ENCODE results near the gene SCARF1. TPM values are rescaled to one million over a fixed set of nuclear protein-coding genes. Genes with fewer than 3 reads are reported as not detected.
"Not testable (repeated sequence)": the region's sequence is repeated elsewhere in the genome, so short reads cannot be mapped to it uniquely, and the experiment has no call there.

The SCARF1 gene
- total and polyA plus RNA-seq, 7 donors = 2.0 to 8.9 (median 5.2) TPM

DNA sequence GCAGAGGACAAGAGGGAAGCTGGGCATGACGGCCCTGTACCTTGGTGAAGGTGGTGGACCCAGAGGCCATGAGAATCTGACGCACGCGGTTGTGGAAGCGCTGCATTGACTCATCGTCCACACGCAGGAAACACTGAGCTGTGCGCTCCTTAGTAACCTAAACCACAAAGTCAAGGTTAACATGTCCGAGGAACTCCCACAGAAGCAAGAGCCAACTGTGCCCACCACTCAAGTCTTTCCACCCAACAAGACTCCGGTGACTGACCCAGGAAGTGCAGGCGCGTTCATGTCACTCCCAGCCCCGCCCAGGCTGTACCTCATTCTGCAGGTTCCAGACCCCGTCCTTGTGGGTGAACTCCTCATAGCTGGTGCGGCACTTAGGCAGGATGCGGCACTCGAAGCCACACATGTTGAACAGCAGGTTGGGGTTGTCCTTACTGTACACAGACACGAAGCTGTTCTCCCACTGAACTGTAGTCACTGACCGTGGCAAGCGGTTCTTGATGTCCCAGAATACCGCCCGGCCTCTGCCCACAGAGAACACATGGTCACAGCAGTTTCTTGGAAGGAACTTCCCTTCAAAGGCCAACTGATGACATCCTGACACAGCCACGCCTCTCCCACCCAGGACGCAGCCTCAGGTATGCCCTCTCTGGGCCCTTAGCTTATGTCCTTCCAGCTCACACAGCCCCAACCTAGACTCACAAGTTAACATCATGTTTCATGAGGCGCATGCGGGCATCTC lies 27.7 kb upstream of the SCARF1 start:
- H3K4me1 ChIP-seq = peaks cover 10% of the 10 kb centered on the region
- no peaks in the 10 kb centered on the region for H3K9me3 ChIP-seq
- TF ChIP-seq, protein P1, sequence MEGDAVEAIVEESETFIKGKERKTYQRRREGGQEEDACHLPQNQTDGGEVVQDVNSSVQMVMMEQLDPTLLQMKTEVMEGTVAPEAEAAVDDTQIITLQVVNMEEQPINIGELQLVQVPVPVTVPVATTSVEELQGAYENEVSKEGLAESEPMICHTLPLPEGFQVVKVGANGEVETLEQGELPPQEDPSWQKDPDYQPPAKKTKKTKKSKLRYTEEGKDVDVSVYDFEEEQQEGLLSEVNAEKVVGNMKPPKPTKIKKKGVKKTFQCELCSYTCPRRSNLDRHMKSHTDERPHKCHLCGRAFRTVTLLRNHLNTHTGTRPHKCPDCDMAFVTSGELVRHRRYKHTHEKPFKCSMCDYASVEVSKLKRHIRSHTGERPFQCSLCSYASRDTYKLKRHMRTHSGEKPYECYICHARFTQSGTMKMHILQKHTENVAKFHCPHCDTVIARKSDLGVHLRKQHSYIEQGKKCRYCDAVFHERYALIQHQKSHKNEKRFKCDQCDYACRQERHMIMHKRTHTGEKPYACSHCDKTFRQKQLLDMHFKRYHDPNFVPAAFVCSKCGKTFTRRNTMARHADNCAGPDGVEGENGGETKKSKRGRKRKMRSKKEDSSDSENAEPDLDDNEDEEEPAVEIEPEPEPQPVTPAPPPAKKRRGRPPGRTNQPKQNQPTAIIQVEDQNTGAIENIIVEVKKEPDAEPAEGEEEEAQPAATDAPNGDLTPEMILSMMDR (IDR thresholded peaks at IDR 0.05) = no peak
- peaks cover 29 to 98% of the 10 kb centered on the region in 2 donors for H3K36me3 ChIP-seq (ENCODE audit: insufficient read depth in 1 of 2, low read depth in 1 of 2)
- H3K4me3 ChIP-seq = no peak overlapping the region
- ATAC-seq = no peak
- 77 to 90% (median 83%) methylated on average over 26 of the region's 26 CpGs for WGBS, 3 donors
- intact Hi-C loops (cut with DNase I) = no loop called here
- no peak overlapping the region for H3K27ac ChIP-seq
- no peaks in the 10 kb centered on the region for H3K27me3 ChIP-seq (ENCODE audit: insufficient read depth in 3 of 3, low read length in 2 of 3)
- peak in 1 of 2 donors; percentile 32 for DNase-seq

GRCh38 chr17:1663934-1664333 lies 18.4 kb upstream of the SCARF1 start:
- not testable (repeated sequence) for H3K4me3 ChIP-seq; H3K27me3 ChIP-seq (ENCODE audit: insufficient read depth in 3 of 3, low read length in 2 of 3); ATAC-seq; H3K4me1 ChIP-seq; H3K9me3 ChIP-seq; DNase-seq
- WGBS, 3 donors = 83 to 89% (median 88%) methylated on average over 5 of the region's 5 CpGs
- intact Hi-C loops (cut with DNase I) = loop anchor here in 1 of 2 donors (10.0 kb wide), 2 partner anchors 361 to 651 kb away; partner anchors contain the start of gene RTN4RL1
- H3K36me3 ChIP-seq (ENCODE audit: insufficient read depth in 1 of 2, low read depth in 1 of 2) = peaks cover 22 to 99% of the 10 kb centered on the region in 2 donors
- H3K27ac ChIP-seq = peak overlapping the region; percentile 27

DNA sequence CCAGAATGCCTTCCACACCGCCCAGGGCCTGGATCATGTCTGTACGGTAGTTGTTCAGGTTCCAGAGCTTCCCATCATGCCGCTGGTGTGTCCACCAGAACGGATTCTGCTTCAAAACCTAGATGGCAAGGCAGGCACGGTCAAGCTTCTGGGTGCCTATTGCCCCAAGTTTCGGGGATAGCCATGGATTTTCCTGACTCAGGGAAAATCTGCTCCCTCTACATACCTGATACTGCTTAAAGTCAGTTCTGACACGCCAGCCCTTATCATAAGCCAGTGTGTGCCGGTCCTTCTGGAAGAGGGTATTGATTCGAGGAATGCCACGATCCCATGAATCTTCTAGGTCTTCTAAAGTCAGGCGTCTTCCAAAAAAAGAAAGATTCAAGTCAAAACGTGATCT lies 15.5 kb upstream of the SCARF1 start:
- no peak overlapping the region for H3K27ac ChIP-seq
- intact Hi-C loops (cut with DNase I) = loop anchor here in 1 of 2 donors (10.0 kb wide), 2 partner anchors 364 to 654 kb away; partner anchors contain the start of gene RTN4RL1
- no peak for DNase-seq
- no peak for ATAC-seq
- H3K36me3 ChIP-seq (ENCODE audit: insufficient read depth in 1 of 2, low read depth in 1 of 2) = peaks cover 24 to 100% of the 10 kb centered on the region in 2 donors
- TF ChIP-seq, protein P1 (IDR thresholded peaks at IDR 0.05) = no peak
- no peaks in the 10 kb centered on the region for H3K4me1 ChIP-seq
- H3K27me3 ChIP-seq (ENCODE audit: insufficient read depth in 3 of 3, low read length in 2 of 3) = no peaks in the 10 kb centered on the region
- no peaks in the 10 kb centered on the region for H3K9me3 ChIP-seq
- 93 to 97% (median 93%) methylated on average over 12 of the region's 12 CpGs for WGBS, 3 donors
- H3K4me3 ChIP-seq = no peak overlapping the region

DNA sequence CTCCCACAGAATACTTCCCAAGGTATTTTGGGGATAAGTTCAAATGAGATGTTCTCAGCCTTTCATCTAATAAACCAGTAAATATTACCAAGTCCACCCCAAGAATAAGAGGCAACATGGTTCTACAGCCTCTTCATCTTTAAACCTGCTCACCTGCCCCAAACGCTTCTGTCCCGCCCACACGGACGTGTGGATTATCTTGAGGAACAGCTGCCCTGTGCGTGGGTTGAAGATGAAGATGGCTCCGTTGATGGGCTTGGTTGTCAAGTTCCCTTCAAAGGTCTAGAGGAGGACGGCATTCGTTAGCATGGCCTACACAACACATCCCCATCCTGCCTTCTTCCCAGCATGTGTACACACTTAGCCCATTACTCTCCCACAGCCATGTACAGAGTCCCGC lies 12.6 kb upstream of the SCARF1 start:
- intact Hi-C loops (cut with DNase I) = no loop called here

DNA sequence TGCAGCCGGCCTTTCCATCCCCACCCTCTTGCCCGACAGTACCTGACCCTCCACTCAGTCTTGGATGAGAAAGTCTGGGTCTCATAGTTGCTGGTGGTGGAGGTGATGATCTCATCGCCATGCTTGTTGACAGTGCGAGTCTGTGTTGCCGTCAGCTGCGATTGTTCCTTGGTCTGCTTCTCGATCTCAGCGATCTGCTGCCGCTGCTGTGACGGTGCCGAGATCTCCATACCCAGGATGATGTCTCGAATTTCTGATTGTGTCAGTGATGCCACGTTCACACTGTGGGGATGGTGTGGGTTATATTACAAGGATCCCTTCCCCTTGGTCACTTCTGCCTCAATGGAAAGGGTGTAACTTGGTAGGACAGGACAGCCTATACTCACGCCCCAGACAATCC lies 8.2 kb upstream of the SCARF1 start:
- 85 to 88% (median 86%) methylated on average over 14 of the region's 14 CpGs for WGBS, 3 donors
- intact Hi-C loops (cut with DNase I) = no loop called here

More for the DNA sequence above, 12.6 kb upstream of the SCARF1 start:
- TF ChIP-seq, protein P1 (IDR thresholded peaks at IDR 0.05) = no peak
- 92% methylated on average over 9 of the region's 9 CpGs for whole genome bisulfite sequencing, 3 donors
- Histone ChIP-seq H3K36me3 (ENCODE audit: insufficient read depth in 1 of 2, low read depth in 1 of 2) (peaks cover 36 to 100% of the 10 kb centered on the region in 2 donors), H3K4me3 (no peak overlapping the region), H3K27me3 (ENCODE audit: insufficient read depth in 3 of 3, low read length in 2 of 3) (no peaks in the 10 kb centered on the region), H3K9me3 (no peaks in the 10 kb centered on the region), H3K27ac (no peak overlapping the region), H3K4me1 (no peaks in the 10 kb centered on the region)
- ATAC-seq (no peak), DNase-seq (no peak)

GRCh38 chr17:1652794-1653193 lies 7.3 kb upstream of the SCARF1 start:
- Histone ChIP-seq H3K4me1 (peaks cover 19% of the 10 kb centered on the region), H3K36me3 (ENCODE audit: insufficient read depth in 1 of 2, low read depth in 1 of 2) (peaks cover 23 to 77% of the 10 kb centered on the region in 2 donors), H3K27ac (peak overlapping the region; percentile 100)
- ATAC-seq; intact Hi-C loops (cut with DNase I); DNase-seq; H3K4me3 ChIP-seq; H3K9me3 ChIP-seq; H3K27me3 ChIP-seq (ENCODE audit: insufficient read depth in 3 of 3, low read length in 2 of 3): not testable (repeated sequence)
- WGBS, 3 donors = 78 to 87% (median 80%) methylated on average over 7 of the region's 7 CpGs

More for the DNA sequence above, 8.2 kb upstream of the SCARF1 start:
- Histone ChIP-seq H3K27me3 (ENCODE audit: insufficient read depth in 3 of 3, low read length in 2 of 3) (no peaks in the 10 kb centered on the region), H3K9me3 (no peaks in the 10 kb centered on the region), H3K36me3 (ENCODE audit: insufficient read depth in 1 of 2, low read depth in 1 of 2) (peaks cover 23 to 87% of the 10 kb centered on the region in 2 donors), H3K27ac (peak overlapping the region; percentile 23), H3K4me3 (no peak overlapping the region), H3K4me1 (peaks cover 16% of the 10 kb centered on the region)
- TF ChIP-seq, protein P1 (IDR thresholded peaks at IDR 0.05) = no peak
- DNase-seq (no peak), ATAC-seq (no peak)

Data from psoas muscle (tissue), 8 donors.